ENCODE measurements around the gene PARD3.

GRCh38 chr10:34744590-34744989 is 70.5 kb downstream of the PARD3 start:
- TF ChIP-seq CTCF (IDR thresholded peaks at IDR 0.05; ENCODE audit: insufficient read depth, low read length, poor library complexity, severe bottlenecking), result no peak
- TF ChIP-seq EZH2phosphoT487 (conservative IDR thresholded peaks at IDR 0.05; ENCODE audit: low read length), result no peak
